ENCODE measurements around the gene EIF5.

EIF5 gene

DNA sequence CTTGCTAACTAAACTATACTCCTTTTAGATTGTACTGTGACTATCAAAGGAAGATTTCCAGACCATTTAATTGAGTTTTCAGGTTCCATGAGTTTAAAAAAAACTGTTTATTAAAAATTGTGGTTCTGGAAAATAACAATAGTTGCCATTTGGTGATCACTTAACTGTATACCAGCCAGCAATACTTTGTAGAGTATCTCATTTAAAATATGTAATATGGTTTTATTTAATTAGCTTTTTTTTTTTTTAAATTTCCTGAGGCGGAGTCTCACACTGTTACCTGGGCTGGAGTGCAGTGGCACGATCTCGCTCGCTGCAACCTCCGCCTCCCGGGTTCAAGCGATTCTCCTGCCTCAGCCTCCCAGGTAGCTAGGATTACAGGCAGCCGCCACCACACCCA is 58.5 kb downstream of the EIF5 start:
- Histone ChIP-seq H3K27me3 (ENCODE audit: control insufficient read depth in 1 of 2, insufficient read depth in 1 of 2, low read length in 2 of 2) (no peaks in the 10 kb centered on the region), H2BK15ac (ENCODE audit: low read depth, poor library complexity, severe bottlenecking) (no peak overlapping the region), H2BK120ac (ENCODE audit: low read depth, low read length) (no peak overlapping the region), H2BK5ac (ENCODE audit: low read depth, low read length, poor library complexity, severe bottlenecking) (no peak overlapping the region), H3K36me3 (ENCODE audit: control insufficient read depth in 1 of 2, insufficient read depth in 2 of 2, low read depth in 1 of 2, low read length in 2 of 2) (no peaks in the 10 kb centered on the region), H4K8ac (ENCODE audit: low read length) (no peak overlapping the region), H3K9ac (ENCODE audit: low read length) (peak overlapping the region; percentile 37), H3K4me1 (ENCODE audit: control insufficient read depth, insufficient read depth, low read depth, low read length) (peaks cover 12% of the 10 kb centered on the region), H3K9me3 (ENCODE audit: control insufficient read depth, low read length) (no peaks in the 10 kb centered on the region), H2AFZ (ENCODE audit: low read depth, low read length) (no peak overlapping the region), H2BK12ac (ENCODE audit: low read length in 2 of 2) (no peak overlapping the region), H3K4ac (ENCODE audit: low read depth in 1 of 2, low read length in 2 of 2) (no peak overlapping the region), H3K79me1 (replicated peaks; ENCODE audit: low read length, poor library complexity, severe bottlenecking) (no peaks in the 10 kb centered on the region), H3K27ac (ENCODE audit: low read length, poor library complexity, severe bottlenecking) (no peak overlapping the region), H2AK5ac (ENCODE audit: low read length, severe bottlenecking) (no peak overlapping the region), H3K14ac (ENCODE audit: low read length in 2 of 2) (no peak overlapping the region), H3K23ac (ENCODE audit: low read length in 2 of 2) (no peak overlapping the region), H3K18ac (ENCODE audit: low read depth in 1 of 2, low read length in 2 of 2) (no peak overlapping the region), H3K4me3 (ENCODE audit: insufficient read depth in 1 of 2, low read depth in 1 of 2, low read length in 2 of 2) (no peak overlapping the region), H3K4me2 (ENCODE audit: low read length, poor library complexity, severe bottlenecking) (no peak overlapping the region), H4K91ac (ENCODE audit: low read length) (no peak overlapping the region)
- no peak for DNase-seq
- WGBS, result 92% methylated on average over 5 of the region's 8 CpGs

- H3K4me1 ChIP-seq (ENCODE audit: control insufficient read depth, insufficient read depth, low read depth, low read length), result peaks cover 9% of the 10 kb centered on the region
- over 99% methylated on average over 6 of the region's 6 CpGs for WGBS
- DNase-seq, result no peak
These were observed 59.0 kb downstream of the EIF5 start for GRCh38 chr14:103393070-103393469.

DNA sequence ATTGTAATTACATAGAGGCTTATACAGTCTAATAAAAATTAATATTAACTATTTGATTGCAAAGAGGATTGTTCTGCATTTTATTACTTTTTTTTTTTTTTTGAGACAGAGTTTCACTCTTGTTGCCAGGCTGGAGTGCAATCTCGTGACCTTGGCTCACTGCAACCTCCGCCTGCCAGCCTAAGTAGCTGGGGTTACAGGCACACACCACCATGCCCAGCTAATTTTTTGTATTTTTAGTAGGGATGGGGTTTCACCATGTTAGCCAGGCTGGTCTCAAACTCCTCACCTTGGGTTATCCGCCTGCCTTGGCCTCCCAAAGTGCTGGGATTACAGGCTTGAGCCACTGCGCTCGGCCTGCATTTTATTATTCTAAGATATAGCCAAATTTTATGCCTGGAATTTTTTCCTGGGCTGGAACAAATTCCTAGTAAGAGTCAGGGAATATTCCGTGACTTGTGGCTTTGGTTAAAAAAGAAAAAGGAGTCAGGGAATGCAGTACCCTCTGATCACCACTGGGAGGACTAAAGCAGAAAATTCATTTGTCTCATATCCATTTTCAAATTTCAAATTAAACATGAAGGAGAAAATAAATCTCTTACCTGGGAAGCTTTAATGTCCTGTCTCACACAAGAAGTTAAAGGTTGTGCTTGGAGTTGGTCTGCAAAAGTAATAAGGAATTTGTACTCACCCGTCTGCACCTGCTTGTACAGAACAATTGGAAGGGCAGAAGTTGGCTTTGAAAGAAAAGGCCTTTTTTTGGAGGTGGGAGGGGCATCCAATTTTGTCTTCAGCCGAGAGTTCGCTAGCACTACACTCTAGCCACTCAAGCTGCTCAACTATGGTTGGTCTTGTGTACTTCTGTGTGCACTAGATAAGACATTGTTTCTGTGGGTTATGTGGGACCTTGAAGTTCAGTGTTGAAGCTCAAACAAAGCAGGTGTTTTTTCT is 59.9 kb downstream of the EIF5 start:
- Histone ChIP-seq H2BK12ac (ENCODE audit: low read length in 2 of 2) (no peak overlapping the region), H3K4ac (ENCODE audit: low read depth in 1 of 2, low read length in 2 of 2) (no peak overlapping the region), H4K91ac (ENCODE audit: low read length) (no peak overlapping the region), H3K23ac (ENCODE audit: low read length in 2 of 2) (no peak overlapping the region), H3K79me1 (replicated peaks; ENCODE audit: low read length, poor library complexity, severe bottlenecking) (no peaks in the 10 kb centered on the region), H3K14ac (ENCODE audit: low read length in 2 of 2) (no peak overlapping the region), H3K27ac (ENCODE audit: low read length, poor library complexity, severe bottlenecking) (no peak overlapping the region), H2BK5ac (ENCODE audit: low read depth, low read length, poor library complexity, severe bottlenecking) (no peak overlapping the region), H2BK15ac (ENCODE audit: low read depth, poor library complexity, severe bottlenecking) (no peak overlapping the region), H3K18ac (ENCODE audit: low read depth in 1 of 2, low read length in 2 of 2) (no peak overlapping the region), H2BK120ac (ENCODE audit: low read depth, low read length) (no peak overlapping the region), H3K9me3 (ENCODE audit: control insufficient read depth, low read length) (no peaks in the 10 kb centered on the region), H3K4me3 (ENCODE audit: insufficient read depth in 1 of 2, low read depth in 1 of 2, low read length in 2 of 2) (peak overlapping the region in 1 of 2 experiments; percentile 19), H2AFZ (ENCODE audit: low read depth, low read length) (no peak overlapping the region), H3K36me3 (ENCODE audit: control insufficient read depth in 1 of 2, insufficient read depth in 2 of 2, low read depth in 1 of 2, low read length in 2 of 2) (no peaks in the 10 kb centered on the region), H3K27me3 (ENCODE audit: control insufficient read depth in 1 of 2, insufficient read depth in 1 of 2, low read length in 2 of 2) (no peaks in the 10 kb centered on the region), H2AK5ac (ENCODE audit: low read length, severe bottlenecking) (no peak overlapping the region), H3K4me1 (ENCODE audit: control insufficient read depth, insufficient read depth, low read depth, low read length) (peaks cover 8% of the 10 kb centered on the region), H4K8ac (ENCODE audit: low read length) (no peak overlapping the region), H3K4me2 (ENCODE audit: low read length, poor library complexity, severe bottlenecking) (no peak overlapping the region), H3K9ac (ENCODE audit: low read length) (peak overlapping the region; percentile 71)
- DNase-seq, result peak; percentile 61
- 75% methylated on average over 8 of the region's 9 CpGs for WGBS

More at GRCh38 chr14:103393070-103393469, 59.0 kb downstream of the EIF5 start:
- H2BK120ac ChIP-seq (ENCODE audit: low read depth, low read length), result no peak overlapping the region
- H3K27me3 ChIP-seq (ENCODE audit: control insufficient read depth in 1 of 2, insufficient read depth in 1 of 2, low read length in 2 of 2), result no peaks in the 10 kb centered on the region
- no peak overlapping the region for H3K18ac ChIP-seq (ENCODE audit: low read depth in 1 of 2, low read length in 2 of 2)
- H4K91ac ChIP-seq (ENCODE audit: low read length), result no peak overlapping the region
- no peak overlapping the region for H3K14ac ChIP-seq (ENCODE audit: low read length in 2 of 2)
- H3K4me2 ChIP-seq (ENCODE audit: low read length, poor library complexity, severe bottlenecking), result no peak overlapping the region
- no peak overlapping the region for H4K8ac ChIP-seq (ENCODE audit: low read length)
- H3K27ac ChIP-seq (ENCODE audit: low read length, poor library complexity, severe bottlenecking), result no peak overlapping the region
- H3K79me1 ChIP-seq (replicated peaks; ENCODE audit: low read length, poor library complexity, severe bottlenecking), result no peaks in the 10 kb centered on the region
- peak overlapping the region; percentile 71 for H3K9ac ChIP-seq (ENCODE audit: low read length)
- no peak overlapping the region for H2BK5ac ChIP-seq (ENCODE audit: low read depth, low read length, poor library complexity, severe bottlenecking)
- H2BK15ac ChIP-seq (ENCODE audit: low read depth, poor library complexity, severe bottlenecking), result no peak overlapping the region
- no peaks in the 10 kb centered on the region for H3K36me3 ChIP-seq (ENCODE audit: control insufficient read depth in 1 of 2, insufficient read depth in 2 of 2, low read depth in 1 of 2, low read length in 2 of 2)
- no peak overlapping the region for H3K23ac ChIP-seq (ENCODE audit: low read length in 2 of 2)
- no peak overlapping the region for H2BK12ac ChIP-seq (ENCODE audit: low read length in 2 of 2)
- H3K4me3 ChIP-seq (ENCODE audit: insufficient read depth in 1 of 2, low read depth in 1 of 2, low read length in 2 of 2), result no peak overlapping the region
- H2AFZ ChIP-seq (ENCODE audit: low read depth, low read length), result no peak overlapping the region
- no peaks in the 10 kb centered on the region for H3K9me3 ChIP-seq (ENCODE audit: control insufficient read depth, low read length)
- no peak overlapping the region for H2AK5ac ChIP-seq (ENCODE audit: low read length, severe bottlenecking)
- H3K4ac ChIP-seq (ENCODE audit: low read depth in 1 of 2, low read length in 2 of 2), result no peak overlapping the region

Small RNA genes lying within 50 kb of the gene (small RNA-seq; reads per million reads assigned to genes)
- 21.0 reads per million, percentile 87 among the genes with 10 or more reads in this experiment for gene SNORA28 (ENCODE audit: low read depth)

Data from mesenchymal stem cell (in vitro differentiated cells and primary cell).